GM18526 (cell line): ENCODE measurements around the gene SLC25A26.

Experiments
- POLR2A ChIP-seq: IDR thresholded peaks from 3 replicates; pipeline ENCODE4 v1.6.1; 2011; ENCODE audit not compliant: insufficient read length; ENCODE audit errors: extremely low read depth

The SLC25A26 gene

DNA sequence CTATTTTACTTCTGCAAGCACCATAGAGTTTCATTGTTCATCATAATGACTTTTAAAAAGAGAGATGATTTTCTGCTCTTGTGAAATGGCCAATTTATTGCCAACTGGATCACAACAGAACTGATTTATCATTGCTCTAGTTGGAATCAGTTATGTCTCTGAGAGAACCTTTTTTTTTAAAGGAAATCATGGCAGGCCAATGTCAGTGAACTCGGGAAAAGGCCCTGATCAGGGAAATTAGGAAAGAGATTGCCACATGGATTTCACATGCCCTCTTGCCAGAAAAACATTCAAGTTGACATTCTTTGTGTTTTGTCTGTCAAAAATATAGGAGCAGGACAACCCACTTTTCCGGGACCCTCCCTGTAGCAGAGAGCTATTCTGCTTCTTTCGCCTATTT lies 12.6 kb upstream of the SLC25A26 start:
- TF ChIP-seq POLR2A: no peak

DNA sequence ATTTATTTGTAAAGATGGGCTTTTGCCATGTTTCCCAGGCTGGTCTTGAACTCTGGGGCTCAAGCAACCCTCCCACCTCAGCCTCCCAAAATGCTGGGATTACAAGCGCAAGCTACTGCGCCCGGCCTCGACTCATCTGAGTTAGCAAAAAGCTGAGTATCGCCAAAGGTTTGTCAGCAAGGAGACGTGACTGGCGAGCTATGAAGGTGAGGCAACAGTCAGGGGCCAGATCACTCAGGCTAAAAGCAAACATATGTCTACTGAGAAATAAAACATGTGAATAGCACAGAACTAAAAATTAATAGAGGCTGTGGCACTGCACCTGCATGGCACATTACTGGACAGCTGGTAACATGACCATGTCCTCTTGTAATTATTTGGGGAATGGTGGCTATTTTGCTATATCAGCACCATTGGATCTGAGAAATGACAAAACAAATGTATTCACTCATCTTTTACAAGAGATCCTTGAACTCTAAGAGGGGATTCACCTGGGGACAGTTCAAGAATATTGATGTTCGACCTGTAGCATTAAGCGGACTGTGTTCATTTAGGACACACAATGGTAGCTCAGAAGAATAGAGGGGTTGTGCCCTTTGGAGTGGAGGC lies 10.0 kb upstream of the SLC25A26 start:
- no peak for TF ChIP-seq POLR2A

DNA sequence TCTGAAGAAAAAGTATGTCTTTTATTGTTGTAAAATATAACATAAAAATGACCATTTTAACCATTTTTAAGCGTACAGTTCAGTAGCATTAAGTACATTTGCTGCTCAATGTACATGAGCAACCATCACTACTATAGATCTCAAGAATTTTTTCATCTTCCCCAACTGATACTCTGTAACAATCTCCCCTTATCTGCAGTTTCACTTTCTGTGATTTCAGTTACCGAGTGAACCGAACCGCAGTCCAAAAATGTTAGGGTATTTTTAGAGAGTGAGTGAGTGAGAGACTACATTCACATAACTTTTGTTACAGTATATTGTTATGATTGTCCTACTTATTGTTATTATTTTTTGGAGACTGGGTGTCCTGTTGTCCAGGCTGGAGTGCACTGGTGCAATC lies 9.0 kb upstream of the SLC25A26 start:
- no peak for TF ChIP-seq POLR2A

DNA sequence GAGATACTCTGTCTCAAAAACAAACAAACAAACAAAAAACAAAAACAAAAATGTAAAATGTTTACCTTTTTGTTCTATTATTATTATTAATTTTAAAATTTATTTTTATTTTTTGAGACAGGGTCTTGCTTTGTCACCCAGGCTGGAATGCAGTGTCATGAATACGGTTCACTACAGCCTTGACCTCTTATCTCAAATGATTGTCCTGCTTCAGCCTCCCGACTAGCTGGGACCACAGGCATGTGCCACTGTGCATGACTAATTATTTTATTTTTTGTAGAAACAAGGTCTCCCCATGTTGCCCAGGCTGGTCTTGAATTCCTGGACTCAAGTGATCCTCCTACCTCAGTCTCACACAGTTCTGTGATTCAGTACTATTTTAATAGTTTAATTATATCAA lies 5.7 kb upstream of the SLC25A26 start:
- no peak for TF ChIP-seq POLR2A

DNA sequence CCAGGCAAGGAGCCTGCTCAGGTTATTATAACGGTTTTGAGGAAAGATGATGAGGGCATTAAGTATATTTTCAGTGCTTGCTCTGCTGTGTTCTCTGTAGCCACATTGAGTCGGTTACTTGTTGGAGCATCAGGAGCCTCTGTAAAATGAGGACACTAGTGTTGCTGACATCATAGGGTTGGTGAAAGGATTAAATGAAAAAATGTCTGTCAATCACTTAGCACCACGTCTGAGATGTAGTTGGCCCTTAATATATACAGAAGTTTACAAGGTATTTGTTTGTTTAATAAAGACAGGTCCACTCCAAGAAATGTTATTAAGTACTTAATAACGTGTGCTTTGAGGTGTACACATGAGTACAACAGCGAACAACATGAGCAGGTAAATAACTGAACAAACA lies 735 bp upstream of the SLC25A26 start:
- no peak for TF ChIP-seq POLR2A

DNA sequence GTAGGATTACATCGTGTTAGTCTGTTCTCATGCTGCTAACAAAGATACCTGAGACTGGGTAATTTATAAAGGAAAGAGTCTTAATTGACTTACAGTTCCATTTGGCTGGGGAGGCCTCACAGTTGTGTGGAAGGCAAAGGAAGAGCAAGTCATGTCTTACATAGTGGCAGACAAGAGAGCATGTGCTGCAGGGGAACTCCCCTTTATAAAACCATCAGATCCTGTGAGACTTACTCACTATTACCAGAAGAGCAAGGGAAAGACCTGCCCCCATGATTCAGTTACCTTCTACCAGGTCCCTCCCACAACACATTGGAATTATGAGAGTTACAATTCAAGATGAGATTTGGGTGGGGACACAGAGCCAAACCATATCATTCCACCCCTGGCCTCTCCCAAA lies 3.4 kb downstream of the SLC25A26 start:
- no peak for TF ChIP-seq POLR2A

DNA sequence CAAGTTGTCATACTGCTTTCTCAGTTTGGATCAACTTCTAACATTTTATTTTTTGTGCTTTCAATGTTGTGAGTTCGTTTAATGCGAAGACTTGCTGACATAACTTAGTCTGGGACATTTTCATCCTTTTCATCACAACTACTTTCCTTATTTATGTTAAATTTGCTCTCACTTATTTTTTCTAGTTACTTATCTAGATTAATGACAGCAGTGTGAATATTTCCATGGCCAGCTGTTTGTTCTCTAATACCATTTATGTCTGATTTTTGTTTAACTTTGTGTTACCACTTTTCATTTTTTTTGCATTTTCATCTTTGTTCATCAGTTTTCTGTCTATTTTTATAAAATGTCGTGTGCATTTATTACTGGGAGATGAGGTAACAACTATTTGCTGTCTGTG lies 6.2 kb downstream of the SLC25A26 start:
- no peak for TF ChIP-seq POLR2A

DNA sequence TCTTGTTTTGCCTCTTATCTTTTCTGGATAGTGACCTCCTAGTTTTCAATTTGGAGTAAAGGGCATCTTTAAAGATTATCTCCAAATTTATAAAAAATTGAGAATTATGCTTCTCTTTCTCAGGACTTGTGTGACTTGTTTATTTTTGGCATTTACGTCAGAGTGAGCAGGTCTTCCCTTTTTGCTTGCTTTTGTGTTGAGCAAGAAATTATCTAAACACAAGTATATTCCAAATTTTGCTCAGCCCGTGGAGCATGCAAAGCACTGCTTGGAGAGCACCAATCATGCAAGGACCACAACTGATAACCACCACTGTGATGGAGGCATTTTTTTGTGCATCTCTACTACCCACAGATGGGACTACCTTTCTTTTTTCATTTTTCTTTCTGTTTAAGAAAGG lies 7.1 kb downstream of the SLC25A26 start:
- no peak for TF ChIP-seq POLR2A

DNA sequence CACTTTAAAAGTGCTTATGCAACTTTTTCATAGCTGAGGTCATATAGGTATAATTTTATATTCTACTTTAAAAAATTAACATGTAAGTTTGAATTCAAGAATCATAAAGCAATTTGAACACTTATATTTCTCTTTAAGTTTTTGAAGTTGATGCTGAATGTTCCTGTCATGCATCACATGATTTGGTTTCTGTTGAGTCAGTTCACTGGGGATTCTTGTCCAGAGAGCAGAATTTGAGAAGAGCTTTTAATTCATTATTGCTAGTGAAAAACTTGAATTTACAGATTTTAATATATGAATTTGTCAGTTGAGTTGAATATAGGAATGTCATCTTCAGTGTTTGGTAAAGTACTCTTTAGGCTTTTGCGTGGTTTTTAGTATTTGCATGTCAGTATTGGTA lies 7.9 kb downstream of the SLC25A26 start:
- no peak for TF ChIP-seq POLR2A

DNA sequence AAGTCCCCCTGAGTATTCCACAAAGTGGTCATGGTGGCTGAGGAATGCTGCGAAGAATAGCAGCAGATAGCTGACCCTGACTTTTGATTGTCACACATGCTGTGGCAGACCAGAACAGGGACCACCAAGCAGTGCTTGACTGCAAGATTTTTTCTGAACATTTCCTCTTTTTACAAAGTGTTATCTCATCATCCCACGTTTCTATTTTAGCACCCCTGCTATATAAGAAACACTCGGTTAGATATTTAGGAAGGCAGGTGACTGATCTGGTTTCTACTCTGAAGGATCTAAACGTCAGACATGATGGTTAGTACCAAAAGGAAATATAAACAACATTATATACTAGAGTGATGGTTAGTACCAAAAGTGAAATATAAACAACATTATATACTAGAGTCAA lies 9.1 kb downstream of the SLC25A26 start:
- TF ChIP-seq POLR2A: no peak

DNA sequence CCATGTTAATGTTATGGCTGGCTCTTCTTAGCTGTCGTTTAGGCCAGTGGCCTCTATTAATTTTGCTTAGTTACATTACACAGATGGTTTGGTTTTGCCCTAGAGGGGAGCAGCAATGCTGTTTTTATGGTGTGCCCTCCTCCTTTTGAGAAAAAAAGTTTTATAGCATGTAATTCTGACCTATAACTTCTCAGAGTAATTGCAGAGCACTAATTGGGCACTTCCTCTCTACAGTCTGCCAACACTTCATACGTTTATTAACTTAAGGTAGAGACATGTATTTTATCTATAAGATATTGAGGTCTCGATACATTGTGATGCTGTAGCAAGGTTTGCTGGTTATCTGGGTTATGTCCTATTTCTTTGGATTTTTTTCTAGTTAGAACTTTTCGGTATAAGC lies 12.2 kb downstream of the SLC25A26 start:
- TF ChIP-seq POLR2A: no peak

DNA sequence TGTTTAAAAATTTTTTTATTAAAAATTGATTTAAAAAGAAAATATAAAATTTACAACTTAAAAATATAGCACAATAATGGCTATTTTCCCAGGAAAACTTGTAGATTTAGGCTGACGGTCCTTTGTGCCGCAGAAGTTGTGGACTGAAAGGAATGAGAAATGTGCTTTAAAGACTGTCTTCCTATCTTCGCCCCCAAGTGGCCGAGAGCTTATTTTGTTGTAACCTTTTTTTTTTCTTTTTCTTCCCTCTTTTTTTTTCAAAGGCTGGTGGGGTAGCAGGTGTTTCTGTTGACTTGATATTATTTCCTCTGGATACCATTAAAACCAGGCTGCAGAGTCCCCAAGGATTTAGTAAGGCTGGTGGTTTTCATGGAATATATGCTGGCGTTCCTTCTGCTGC lies 15.5 kb downstream of the SLC25A26 start:
- TF ChIP-seq POLR2A: no peak

DNA sequence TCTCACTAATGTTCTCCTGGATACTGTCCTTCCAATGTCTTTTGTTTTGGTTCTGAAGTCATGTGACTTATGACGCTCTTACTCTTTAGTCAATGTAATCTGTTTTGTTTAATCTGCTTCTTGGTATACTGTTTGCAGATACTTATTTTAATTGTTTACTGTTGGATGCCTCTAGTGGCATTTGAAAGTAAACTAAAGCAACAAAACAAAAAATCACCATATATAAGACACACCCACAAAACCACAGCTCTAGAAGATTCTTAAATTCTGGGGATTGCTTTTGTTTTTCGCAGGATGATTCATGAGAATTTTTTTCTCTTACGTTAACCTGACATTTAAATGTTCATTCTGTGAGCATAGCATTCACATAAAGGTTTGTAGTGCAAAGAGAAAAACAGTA lies 16.8 kb downstream of the SLC25A26 start:
- no peak for TF ChIP-seq POLR2A

DNA sequence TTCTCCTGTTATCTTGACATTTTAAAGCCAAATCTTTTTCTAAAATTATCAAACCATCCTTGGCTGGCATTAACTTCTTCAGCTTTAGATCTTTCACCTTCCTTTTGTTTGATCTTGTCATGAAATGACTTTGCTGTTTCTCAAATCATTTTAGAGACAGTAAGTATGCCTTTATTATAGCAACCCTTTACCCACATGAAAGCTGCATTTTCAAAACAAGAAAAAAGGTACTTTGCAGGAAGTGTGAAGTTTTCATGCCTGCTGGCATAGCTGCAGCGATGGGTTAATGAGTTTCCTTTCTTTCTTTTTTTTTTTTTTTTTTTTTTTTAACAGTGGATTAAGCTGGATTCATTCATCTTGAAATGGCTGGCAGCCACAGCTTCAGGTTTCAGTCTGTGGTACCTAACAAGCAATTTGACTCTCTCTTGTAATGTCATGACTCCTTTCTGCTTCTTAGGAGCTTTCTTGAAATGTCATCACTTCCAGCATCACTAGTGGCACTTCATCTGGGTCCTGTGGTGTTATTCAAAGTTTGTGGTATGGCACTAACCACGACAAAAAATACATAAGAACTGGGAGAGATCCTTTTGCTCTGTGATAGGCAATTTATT lies 18.8 kb downstream of the SLC25A26 start:
- TF ChIP-seq POLR2A: no peak

DNA sequence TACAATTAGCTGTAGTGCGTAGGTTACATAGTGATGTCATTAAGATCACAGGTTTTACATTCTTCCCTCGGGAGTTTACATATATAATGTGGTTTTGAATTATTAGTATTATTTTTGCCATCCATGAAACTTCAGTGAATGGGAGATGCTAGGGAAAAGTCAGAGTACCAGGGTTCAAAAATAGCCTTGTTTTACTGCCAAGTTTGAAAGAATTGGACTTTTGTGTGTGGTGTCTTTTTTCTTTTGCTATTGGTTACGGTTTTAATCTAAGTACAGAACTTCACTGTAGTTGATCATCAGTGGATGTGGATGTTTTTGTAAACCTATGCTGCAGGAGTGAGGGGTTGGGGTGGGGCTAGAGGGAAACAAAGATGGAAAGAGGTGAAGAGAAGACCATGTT lies 20.7 kb downstream of the SLC25A26 start:
- no peak for TF ChIP-seq POLR2A

DNA sequence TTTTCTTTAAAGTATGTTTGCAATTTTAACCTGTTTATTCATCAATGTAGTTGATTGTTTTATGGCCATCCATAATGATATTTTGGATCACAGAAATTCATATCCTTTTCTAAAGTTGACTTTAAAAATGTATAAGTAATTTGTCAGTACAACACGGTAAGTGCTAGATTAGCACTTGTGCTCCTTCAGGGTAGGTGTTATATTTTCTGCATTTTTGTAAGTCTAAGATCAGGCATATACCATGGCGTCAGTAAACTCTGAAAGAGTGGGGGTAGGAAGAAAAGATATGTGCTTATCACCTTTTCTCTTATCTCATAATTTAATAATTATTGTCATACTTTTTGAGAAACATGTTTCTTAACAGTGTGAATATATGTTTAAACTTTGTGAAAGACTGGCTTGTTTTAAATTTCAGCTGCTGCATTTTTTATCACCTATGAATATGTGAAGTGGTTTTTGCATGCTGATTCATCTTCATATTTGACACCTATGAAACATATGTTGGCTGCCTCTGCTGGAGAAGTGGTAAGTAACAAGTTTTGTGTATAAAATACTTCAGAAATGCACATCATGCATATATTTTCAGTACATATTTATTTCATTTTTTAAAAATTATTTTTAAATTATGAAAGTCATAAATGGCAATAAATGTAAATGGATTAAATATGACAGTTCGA lies 22.1 kb downstream of the SLC25A26 start:
- TF ChIP-seq POLR2A: no peak

DNA sequence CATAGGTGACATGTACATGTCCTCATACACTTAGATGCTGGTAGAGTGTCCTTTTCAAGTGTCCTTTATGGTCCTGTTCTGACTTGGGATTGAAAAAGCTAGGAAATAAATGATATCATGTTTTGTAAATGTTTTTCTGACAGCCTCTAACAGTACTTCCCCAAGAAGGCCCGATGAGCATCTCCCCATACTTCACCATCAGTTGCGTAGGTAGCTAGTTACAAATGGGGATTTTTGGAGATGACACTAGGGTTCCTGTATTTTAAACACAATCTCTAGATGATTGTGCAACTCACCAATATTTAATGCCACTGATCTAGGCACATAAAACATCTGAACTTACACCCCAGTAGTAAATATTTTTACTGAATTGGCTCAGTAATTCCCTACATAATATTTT lies 27.8 kb downstream of the SLC25A26 start:
- TF ChIP-seq POLR2A: no peak
